ENCODE results near the gene C16orf87.

DNA sequence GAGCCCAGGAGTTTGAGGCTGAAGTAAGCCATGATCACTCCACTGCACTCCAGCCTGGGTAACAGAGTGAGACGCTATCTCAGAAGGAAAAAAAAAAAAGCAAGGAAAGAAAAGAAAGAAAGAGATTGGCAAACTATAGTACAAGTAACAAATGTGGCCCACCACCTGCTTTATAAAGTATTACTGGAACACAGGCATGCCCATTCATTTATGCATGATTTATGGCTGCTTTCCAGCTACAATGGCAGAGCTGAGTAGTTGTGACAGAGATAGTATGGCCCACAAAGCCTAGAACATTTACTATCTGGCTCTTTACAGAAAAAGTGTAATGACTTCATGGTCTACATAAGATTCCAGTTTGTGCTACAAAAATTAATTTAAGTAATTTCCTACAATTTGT, 23.6 kb downstream of the C16orf87 start:
- TF ChIP-seq, protein P1, sequence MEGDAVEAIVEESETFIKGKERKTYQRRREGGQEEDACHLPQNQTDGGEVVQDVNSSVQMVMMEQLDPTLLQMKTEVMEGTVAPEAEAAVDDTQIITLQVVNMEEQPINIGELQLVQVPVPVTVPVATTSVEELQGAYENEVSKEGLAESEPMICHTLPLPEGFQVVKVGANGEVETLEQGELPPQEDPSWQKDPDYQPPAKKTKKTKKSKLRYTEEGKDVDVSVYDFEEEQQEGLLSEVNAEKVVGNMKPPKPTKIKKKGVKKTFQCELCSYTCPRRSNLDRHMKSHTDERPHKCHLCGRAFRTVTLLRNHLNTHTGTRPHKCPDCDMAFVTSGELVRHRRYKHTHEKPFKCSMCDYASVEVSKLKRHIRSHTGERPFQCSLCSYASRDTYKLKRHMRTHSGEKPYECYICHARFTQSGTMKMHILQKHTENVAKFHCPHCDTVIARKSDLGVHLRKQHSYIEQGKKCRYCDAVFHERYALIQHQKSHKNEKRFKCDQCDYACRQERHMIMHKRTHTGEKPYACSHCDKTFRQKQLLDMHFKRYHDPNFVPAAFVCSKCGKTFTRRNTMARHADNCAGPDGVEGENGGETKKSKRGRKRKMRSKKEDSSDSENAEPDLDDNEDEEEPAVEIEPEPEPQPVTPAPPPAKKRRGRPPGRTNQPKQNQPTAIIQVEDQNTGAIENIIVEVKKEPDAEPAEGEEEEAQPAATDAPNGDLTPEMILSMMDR (IDR thresholded peaks at IDR 0.05; ENCODE audit: insufficient read depth, low read depth, low read length): no peak
- no peak for TF ChIP-seq EZH2 (IDR thresholded peaks at IDR 0.05; ENCODE audit: insufficient read depth, low read length)

Data from astrocyte (in vitro differentiated cells and primary cell).